Esophagus muscularis mucosa (tissue), 4 donors: ENCODE data around the gene CR2. TPM values are rescaled to one million over a fixed set of nuclear protein-coding genes. Genes with fewer than 3 reads are reported as not detected.

Source experiments
- DNase-seq: peaks from one replicate; pipeline ENCODE4 v3.0.0-alpha.2; 2017; ENCODE audit errors: extremely low spot score
- H3K27ac ChIP-seq, 4 donors: fragments of 200-600 bp; sonication (generic); replicated peaks in 1 of 4; 1 replicate in 3 of 4; 2 replicates in 1 of 4; pipeline ENCODE4 v1.5.1; 2016 to 2019; ENCODE audit warnings: mild to moderate bottlenecking in 1 of 4
- H3K27me3 ChIP-seq, 4 donors: fragments of 200-600 bp; sonication (generic); one replicate each; pipeline versions ENCODE4 v1.5.1 to v1.6.0; 2016 to 2019
- H3K36me3 ChIP-seq, 4 donors: fragments of 200-600 bp; sonication (generic); one replicate each; pipeline ENCODE4 v1.5.1; 2016 to 2019
- H3K4me1 ChIP-seq, 4 donors: fragments of 200-600 bp; sonication (generic); one replicate each; pipeline ENCODE4 v1.5.1; 2016 to 2019
- H3K4me3 ChIP-seq, 4 donors: fragments of 200-600 bp; sonication (generic); 1 replicate in 2 of 4; 2 replicates in 2 of 4; pipeline ENCODE4 v1.5.1; 2016 to 2019; ENCODE audit warnings: mild to moderate bottlenecking in 4 of 4, moderate library complexity in 1 of 4
- H3K9me3 ChIP-seq, 4 donors: fragments of 200-600 bp; sonication (generic); 1 replicate in 3 of 4; 2 replicates in 1 of 4; pipeline ENCODE4 v1.5.1; 2016 to 2019
- CTCF ChIP-seq, 3 experiments: fragments of 200-600 bp in 2 of 3; fragments of 450-650 bp in 1 of 3; sonication (generic) in 2 of 3; IDR thresholded peaks; one replicate each; pipeline ENCODE4 v1.5.1; 2017 to 2019; ENCODE audit warnings: antibody characterized with exemption in 3 of 3, mild to moderate bottlenecking in 2 of 3, moderate library complexity in 1 of 3
- EP300 ChIP-seq: sonication (generic); formaldehyde crosslinking; IDR thresholded peaks from one replicate; pipeline ENCODE4 v1.6.1; 2017; ENCODE audit warnings: antibody characterized with exemption
- POLR2A ChIP-seq: fragments of 450-650 bp; IDR thresholded peaks from one replicate; pipeline ENCODE4 v1.6.1; 2017; ENCODE audit warnings: antibody characterized with exemption, moderate library complexity, mild to moderate bottlenecking, low read depth
- POLR2AphosphoS5 ChIP-seq, 2 donors: sonication (generic); formaldehyde crosslinking; IDR thresholded peaks; one replicate each; pipeline ENCODE4 v1.6.1; 2017; ENCODE audit warnings: antibody characterized with exemption in 2 of 2
- WGBS: methylation state at CpG from one replicate; pipeline ENCODE4 v1.1.5; 2018; 5-methylcytosine and 5-hydroxymethylcytosine counted together
- intact Hi-C: fragments of 100-400 bp; cut with DNase I; formaldehyde crosslinking; loops from one replicate; pipeline ENCODE4 v1.15.1; 2023
- total RNA-seq, 4 donors: library from RNA; depleted of rRNA; stranded (reverse); fragments of >200 nt; gene quantifications; one replicate each; pipeline versions ENCODE4 v1.1.0 to v1.2.1, GENCODE V29; 2016

The CR2 gene
- total RNA-seq, 4 donors from 2014 or later, result 0.06 to 0.33 TPM; not detected in 2

GRCh38 chr1:207463571-207463970 lies 9.4 kb downstream of the CR2 start:
- intact Hi-C loops, result no loop called here
- Histone ChIP-seq H3K4me1 (no peaks in the 10 kb centered on the region), H3K27ac (no peak overlapping the region), H3K36me3 (no peaks in the 10 kb centered on the region), H3K9me3 (no peaks in the 10 kb centered on the region), H3K27me3 (peaks cover 0 to 17% (median 0%) of the 10 kb centered on the region in 4 donors), H3K4me3 (no peak overlapping the region)
- no peak for DNase-seq
- WGBS, result 85% methylated on average over 3 of the region's 3 CpGs
- TF ChIP-seq EP300, result no peak
- TF ChIP-seq CTCF (IDR thresholded peaks at IDR 0.05), result no peak
- no peak for TF ChIP-seq POLR2A

GRCh38 chr1:207470927-207471326 lies 16.8 kb downstream of the CR2 start:
- H3K27me3 ChIP-seq, result peaks cover 0 to 19% (median 0%) of the 10 kb centered on the region in 4 donors
- no peak overlapping the region for H3K4me3 ChIP-seq
- intact Hi-C loops, result no loop called here
- 90% methylated on average over 2 of the region's 2 CpGs for WGBS
- no peaks in the 10 kb centered on the region for H3K36me3 ChIP-seq
- no peak for TF ChIP-seq EP300
- TF ChIP-seq POLR2A, result no peak
- TF ChIP-seq CTCF (IDR thresholded peaks at IDR 0.05), result no peak
- TF ChIP-seq POLR2AphosphoS5 (IDR thresholded peaks at IDR 0.05), result no peak
- no peak overlapping the region for H3K27ac ChIP-seq
- no peaks in the 10 kb centered on the region for H3K9me3 ChIP-seq
- H3K4me1 ChIP-seq, result no peaks in the 10 kb centered on the region
- no peak for DNase-seq

GRCh38 chr1:207474210-207474609 lies 20.1 kb downstream of the CR2 start:
- no peaks in the 10 kb centered on the region for H3K9me3 ChIP-seq
- peaks cover 0 to 11% (median 0%) of the 10 kb centered on the region in 4 donors for H3K27me3 ChIP-seq
- H3K4me3 ChIP-seq, result no peak overlapping the region
- no peak for DNase-seq
- no peak overlapping the region for H3K27ac ChIP-seq
- whole genome bisulfite sequencing, result 97% methylated on average over 1 of the region's 1 CpG
- TF ChIP-seq EP300 (no peak), POLR2A (no peak), POLR2AphosphoS5 (IDR thresholded peaks at IDR 0.05) (no peak), CTCF (IDR thresholded peaks at IDR 0.05) (no peak)
- no peaks in the 10 kb centered on the region for H3K36me3 ChIP-seq
- intact Hi-C loops, result no loop called here
- no peaks in the 10 kb centered on the region for H3K4me1 ChIP-seq

GRCh38 chr1:207486198-207486597 lies 32.1 kb downstream of the CR2 start:
- intact Hi-C loops, result no loop called here
- TF ChIP-seq POLR2A, result no peak
- no peak for TF ChIP-seq EP300
- TF ChIP-seq POLR2AphosphoS5 (IDR thresholded peaks at IDR 0.05), result no peak
- TF ChIP-seq CTCF (IDR thresholded peaks at IDR 0.05), result no peak
- WGBS, result 92% methylated on average over 3 of the region's 3 CpGs

GRCh38 chr1:207487636-207488035 lies 33.5 kb downstream of the CR2 start:
- no peak overlapping the region for H3K27ac ChIP-seq
- H3K9me3 ChIP-seq, result no peaks in the 10 kb centered on the region
- H3K36me3 ChIP-seq, result no peaks in the 10 kb centered on the region
- intact Hi-C loops, result no loop called here
- no peak overlapping the region for H3K4me3 ChIP-seq
- TF ChIP-seq POLR2A, result no peak
- no peak for TF ChIP-seq CTCF (IDR thresholded peaks at IDR 0.05)
- TF ChIP-seq EP300, result no peak
- no peak for TF ChIP-seq POLR2AphosphoS5 (IDR thresholded peaks at IDR 0.05)
- H3K4me1 ChIP-seq, result no peaks in the 10 kb centered on the region
- H3K27me3 ChIP-seq, result peaks cover 0 to 15% (median 0%) of the 10 kb centered on the region in 4 donors
- no peak for DNase-seq
- 68% methylated on average over 4 of the region's 4 CpGs for WGBS

More at GRCh38 chr1:207486198-207486597, 32.1 kb downstream of the CR2 start:
- Histone ChIP-seq H3K27ac (no peak overlapping the region), H3K27me3 (peaks cover 0 to under 1% (median 0%) of the 10 kb centered on the region in 4 donors), H3K4me3 (no peak overlapping the region), H3K36me3 (no peaks in the 10 kb centered on the region), H3K9me3 (no peaks in the 10 kb centered on the region), H3K4me1 (no peaks in the 10 kb centered on the region)
- DNase-seq, result no peak
